Skeletal muscle tissue (tissue), 4 donors: Measurements from ENCODE around the gene MTCH2. TPM values are rescaled to one million over a fixed set of nuclear protein-coding genes. Genes with fewer than 3 reads are reported as not detected.

Source experiments
- H3K27ac ChIP-seq: one replicate; pipeline ENCODE4 v1.7.0; 2013; ENCODE audit warnings: mild to moderate bottlenecking, low read depth, low read length, inconsistent platforms
- H3K27me3 ChIP-seq, 3 donors: one replicate each; pipeline ENCODE4 v1.7.0; 2013; ENCODE audit warnings: low read length in 3 of 3; ENCODE audit not compliant: control insufficient read depth in 3 of 3, insufficient read depth in 3 of 3
- H3K36me3 ChIP-seq, 3 donors: one replicate each; pipeline ENCODE4 v1.7.0; 2013; ENCODE audit warnings: low read length in 3 of 3; ENCODE audit not compliant: control insufficient read depth in 3 of 3, insufficient read depth in 3 of 3
- H3K4me1 ChIP-seq, 3 donors: one replicate each; pipeline ENCODE4 v1.7.0; 2013; ENCODE audit warnings: low read length in 3 of 3, mild to moderate bottlenecking in 3 of 3; ENCODE audit not compliant: control insufficient read depth in 3 of 3, insufficient read depth in 3 of 3
- H3K4me3 ChIP-seq, 3 donors: one replicate each; pipeline ENCODE4 v1.7.0; 2013; ENCODE audit warnings: low read length in 3 of 3
- H3K9ac ChIP-seq, 3 donors: one replicate each; pipeline ENCODE4 v1.7.0; 2013; ENCODE audit warnings: low read length in 3 of 3, mild to moderate bottlenecking in 3 of 3, moderate library complexity in 2 of 3, low read depth in 1 of 3
- H3K9me3 ChIP-seq, 3 donors: one replicate each; pipeline ENCODE4 v1.7.0; 2013; ENCODE audit warnings: low read length in 3 of 3; ENCODE audit not compliant: control insufficient read depth in 3 of 3
- total RNA-seq: library from RNA; depleted of rRNA; stranded (reverse); fragments of >200 nt; gene quantifications from one replicate; pipeline ENCODE4 v1.2.3, GENCODE V29; 2014
- donor health status: Osteomylitis.

The MTCH2 gene
- total RNA-seq, 1 donor from 2014 or later, result 41.2 TPM

DNA sequence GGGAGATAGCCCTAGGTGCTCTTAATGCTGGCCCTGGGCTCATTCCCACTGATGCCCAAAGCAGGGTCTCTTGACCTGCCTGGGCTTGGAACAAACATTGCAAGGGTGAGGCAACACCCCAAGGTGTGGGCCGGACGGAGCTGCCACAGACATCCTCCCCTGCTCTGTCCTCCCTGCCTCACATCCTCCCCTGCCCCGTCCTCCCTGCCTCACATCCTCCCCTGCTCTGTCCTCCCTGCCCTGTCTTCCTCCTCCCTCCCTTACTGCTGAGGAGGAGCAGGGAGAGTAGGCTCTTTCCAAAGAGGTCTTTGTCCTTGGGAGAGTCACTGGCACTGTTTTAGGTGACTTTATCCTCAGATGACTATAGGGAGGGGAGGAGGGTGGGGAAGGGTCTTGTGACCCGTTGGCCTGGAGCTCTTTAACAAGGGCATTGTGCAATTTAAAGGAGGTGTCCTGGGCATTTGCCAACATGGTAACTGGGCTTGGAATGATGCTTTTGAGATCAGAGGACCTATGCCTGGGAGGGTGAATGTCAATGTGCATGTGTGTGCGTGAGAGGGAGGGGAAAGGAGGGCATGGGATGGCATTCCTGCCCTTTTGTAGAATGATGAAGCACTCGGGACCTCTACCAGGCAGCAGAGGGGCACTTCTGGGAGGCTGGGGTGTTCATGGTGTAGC lies 55.2 kb downstream of the MTCH2 start:
- Histone ChIP-seq H3K9ac (peak overlapping the region in 2 of 3 donors; percentile 25 to 40), H3K36me3 (peaks cover 28 to 33% (median 30%) of the 10 kb centered on the region in 3 donors), H3K4me3 (peak overlapping the region in 2 of 3 donors; percentile 35 to 48), H3K27me3 (peaks cover 22 to 28% (median 22%) of the 10 kb centered on the region in 3 donors), H3K4me1 (peaks cover 6 to 14% (median 9%) of the 10 kb centered on the region in 3 donors), H3K9me3 (no peaks in the 10 kb centered on the region), H3K27ac (no peak overlapping the region)

DNA sequence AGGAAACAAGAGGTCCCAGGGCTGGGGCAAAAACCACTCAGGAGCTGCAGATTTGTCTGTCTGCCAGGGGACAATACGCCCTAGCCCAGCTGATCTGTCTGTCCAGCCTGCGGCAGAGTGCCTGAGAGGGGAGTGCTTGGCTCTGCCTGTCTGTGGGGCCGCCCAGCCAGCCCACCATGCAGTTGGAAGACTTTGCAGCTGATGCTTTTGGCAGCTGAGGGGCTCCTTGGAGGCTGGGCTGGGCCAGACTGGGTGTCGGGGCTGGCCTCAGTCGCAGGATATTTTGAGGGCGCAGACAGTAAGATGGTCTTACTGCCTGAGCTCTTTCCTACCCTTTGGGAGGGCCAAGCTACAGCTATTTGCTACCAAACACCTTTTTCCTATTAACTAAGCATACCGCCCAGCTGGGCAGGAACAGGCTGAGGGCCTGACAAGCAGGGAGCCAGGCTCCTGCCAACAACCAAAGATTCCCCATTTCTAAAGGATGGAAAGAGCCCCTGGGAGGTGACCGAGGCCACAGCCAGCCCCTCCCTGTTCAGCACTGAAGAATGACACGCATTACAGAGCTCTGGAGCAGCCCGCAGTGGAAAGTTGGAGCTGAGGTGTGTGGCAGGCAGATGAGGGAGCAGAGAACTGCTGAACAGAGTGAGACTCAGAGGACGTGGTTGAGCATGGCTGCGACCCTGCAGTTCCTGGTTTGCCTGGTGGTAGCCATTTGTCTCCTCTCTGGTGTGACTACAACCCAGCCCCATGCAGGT lies 56.1 kb downstream of the MTCH2 start, which contains the start of gene FAM180B:
Gene FAM180B, plus strand, starts transcription at position 581 of the 758 bp plus-strand sequence. Its CDS starts 91 bp downstream, at position 672.
- no peaks in the 10 kb centered on the region for H3K9me3 ChIP-seq
- H3K4me3 ChIP-seq, result peak within 1 kb of the TSS in 2 of 3 donors; percentile 35 to 48
- peak within 1 kb of the TSS in 2 of 3 donors; percentile 25 to 40 for H3K9ac ChIP-seq
- peaks cover 15 to 21% (median 19%) of the 10 kb centered on the region in 3 donors for H3K27me3 ChIP-seq
- peak within 1 kb of the TSS; percentile 12 for H3K27ac ChIP-seq
- H3K4me1 ChIP-seq, result peaks cover 6 to 14% (median 9%) of the 10 kb centered on the region in 3 donors
- peaks cover 36 to 42% (median 38%) of the 10 kb centered on the region in 3 donors for H3K36me3 ChIP-seq

DNA sequence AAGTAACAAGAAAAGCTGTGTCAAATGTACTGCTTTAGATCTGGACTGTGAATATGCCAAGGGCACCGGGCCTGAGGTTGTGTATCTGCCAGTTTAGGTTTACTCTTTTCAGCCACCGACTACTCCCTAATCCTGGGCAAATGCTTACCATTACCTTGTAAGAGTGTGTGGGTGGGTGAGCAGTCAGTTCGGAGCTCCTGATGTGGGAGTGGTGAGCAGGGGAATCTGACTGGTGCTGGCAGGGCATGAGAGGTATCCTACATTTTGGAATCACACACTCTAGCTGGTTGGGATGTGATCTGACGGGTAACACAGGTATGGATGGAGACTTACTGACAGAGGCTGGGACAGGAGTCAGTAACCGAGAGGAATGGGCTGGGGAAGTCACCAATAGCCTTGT lies 58.5 kb downstream of the MTCH2 start:
- peaks cover 47 to 52% (median 49%) of the 10 kb centered on the region in 3 donors for H3K36me3 ChIP-seq
- H3K9me3 ChIP-seq, result no peaks in the 10 kb centered on the region
- no peak overlapping the region for H3K9ac ChIP-seq
- no peak overlapping the region for H3K4me3 ChIP-seq
- no peak overlapping the region for H3K27ac ChIP-seq
- peaks cover 16 to 28% (median 28%) of the 10 kb centered on the region in 3 donors for H3K4me1 ChIP-seq
- H3K27me3 ChIP-seq, result peaks cover 0 to 2% (median under 1%) of the 10 kb centered on the region in 3 donors

DNA sequence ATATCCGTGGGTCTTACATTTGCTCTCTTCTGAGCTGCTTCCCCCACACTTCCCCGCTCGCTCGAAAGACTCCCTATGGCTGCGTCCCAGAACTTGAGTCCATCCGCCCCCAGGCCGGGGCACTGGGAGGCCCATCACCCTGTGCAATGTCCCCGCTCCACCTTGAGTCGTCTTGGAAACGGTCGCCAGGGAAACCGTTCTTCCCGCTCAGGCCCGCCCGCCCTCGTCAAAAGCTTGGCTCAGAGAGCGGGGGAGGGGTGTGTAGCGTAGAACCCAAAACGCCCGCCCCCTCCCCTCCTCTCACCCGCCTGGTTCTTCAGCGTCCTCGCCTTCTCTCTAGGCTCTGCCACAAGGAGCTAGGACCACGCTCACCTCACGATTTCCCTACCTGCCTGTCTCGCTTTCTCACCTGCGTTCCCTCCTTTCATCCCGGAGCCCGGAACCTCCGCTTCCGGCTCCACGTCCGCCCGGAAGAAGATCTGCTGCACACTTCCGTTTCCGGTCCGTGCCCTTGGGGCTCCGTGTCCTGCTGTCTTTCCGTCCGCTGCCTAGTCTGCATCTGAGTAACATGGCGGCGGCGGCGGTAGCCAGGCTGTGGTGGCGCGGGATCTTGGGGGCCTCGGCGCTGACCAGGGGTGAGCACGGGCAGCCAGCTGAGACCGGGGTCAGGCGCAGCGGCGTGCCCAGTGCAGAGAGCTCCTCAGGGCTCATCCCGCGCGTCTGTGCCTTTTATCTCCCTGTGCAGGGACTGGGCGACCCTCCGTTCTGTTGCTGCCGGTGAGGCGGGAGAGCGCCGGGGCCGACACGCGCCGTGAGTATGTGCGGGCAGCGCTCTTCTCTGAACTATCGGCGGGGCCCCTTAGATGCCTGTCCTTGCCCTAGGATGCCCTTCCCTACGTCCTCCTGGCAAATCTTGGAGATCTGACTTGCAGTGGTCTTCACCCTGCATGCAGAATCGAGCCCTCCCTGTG lies 63.5 kb downstream of the MTCH2 start, which contains the start of the genes KBTBD4 and NDUFS3:
Gene KBTBD4, minus strand, starts transcription at position 447 of the 971 bp plus-strand sequence. Its CDS starts 19 bp downstream, at position 428.
Gene NDUFS3, plus strand, starts transcription at position 551 of the 971 bp plus-strand sequence. Its CDS starts 18 bp downstream, at position 569.
- Histone ChIP-seq H3K4me3 (peak within 1 kb of the TSS; percentile 82 to 97 (median 97)), H3K27ac (peak within 1 kb of the TSS; percentile 84), H3K9ac (peak within 1 kb of the TSS; percentile 85 to 99 (median 89)), H3K4me1 (peaks cover 27 to 39% (median 28%) of the 10 kb centered on the region in 3 donors), H3K9me3 (no peaks in the 10 kb centered on the region), H3K36me3 (peaks cover 54 to 59% (median 58%) of the 10 kb centered on the region in 3 donors), H3K27me3 (no peaks in the 10 kb centered on the region)

DNA sequence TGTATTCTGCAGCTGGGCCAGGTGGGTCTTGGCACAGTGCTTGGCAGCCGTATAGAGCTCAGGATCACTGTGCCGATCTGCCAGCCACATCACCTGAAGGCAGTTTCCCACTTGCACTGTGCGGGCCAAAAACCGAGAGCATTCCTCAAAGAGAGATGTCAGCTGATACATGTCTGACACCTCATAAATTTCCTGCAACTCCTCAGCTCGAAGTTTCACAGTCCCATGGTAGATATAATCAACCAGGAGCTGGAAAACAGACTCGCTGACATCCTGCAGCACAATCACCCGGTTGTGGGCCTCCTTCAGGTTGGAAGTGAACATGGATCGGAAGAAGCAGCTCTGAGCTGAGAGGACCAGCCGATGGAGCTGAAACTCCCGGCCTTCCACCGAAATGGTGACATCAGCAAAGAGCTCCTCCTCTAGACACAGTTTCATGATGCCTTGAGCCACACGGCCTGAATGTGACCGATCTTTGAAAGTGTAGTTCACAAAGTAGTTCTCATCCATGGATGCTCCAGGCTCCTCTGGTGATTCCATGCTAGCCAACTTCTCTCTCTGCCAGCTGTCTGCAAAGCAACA lies 64.8 kb downstream of the MTCH2 start:
- H3K27me3 ChIP-seq, result no peaks in the 10 kb centered on the region
- H3K4me1 ChIP-seq, result peaks cover 36 to 50% (median 39%) of the 10 kb centered on the region in 3 donors
- no peak overlapping the region for H3K27ac ChIP-seq
- no peaks in the 10 kb centered on the region for H3K9me3 ChIP-seq
- H3K36me3 ChIP-seq, result peaks cover 54 to 59% (median 56%) of the 10 kb centered on the region in 3 donors
- H3K9ac ChIP-seq, result peak overlapping the region in 2 of 3 donors; percentile 89 to 99
- H3K4me3 ChIP-seq, result peak overlapping the region; percentile 82 to 97 (median 97)

DNA sequence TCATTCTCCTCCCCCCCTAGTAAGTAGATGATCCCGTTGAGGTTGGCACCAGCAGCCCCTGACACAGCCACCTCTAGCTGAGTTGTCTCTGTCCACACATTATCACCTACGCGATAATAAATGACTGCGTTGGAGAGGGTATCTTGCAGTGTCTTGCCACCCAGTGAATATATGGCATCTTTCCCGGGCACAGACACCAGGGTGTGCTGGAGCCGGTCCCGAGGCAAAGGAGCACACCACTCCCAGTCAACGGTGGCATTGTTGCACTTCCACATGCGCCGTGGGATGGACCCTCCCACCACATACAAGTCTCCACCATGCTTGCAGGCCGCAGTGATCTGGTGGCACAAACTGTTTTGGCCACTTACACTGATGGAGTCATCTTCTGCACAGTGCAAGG lies 69.0 kb downstream of the MTCH2 start:
- Histone ChIP-seq H3K4me3 (no peak overlapping the region), H3K27me3 (no peaks in the 10 kb centered on the region), H3K4me1 (peaks cover 25 to 35% (median 32%) of the 10 kb centered on the region in 3 donors), H3K36me3 (peaks cover 42 to 57% (median 44%) of the 10 kb centered on the region in 3 donors), H3K9ac (peak overlapping the region in 1 of 3 donors; percentile 40), H3K9me3 (no peaks in the 10 kb centered on the region), H3K27ac (no peak overlapping the region)

DNA sequence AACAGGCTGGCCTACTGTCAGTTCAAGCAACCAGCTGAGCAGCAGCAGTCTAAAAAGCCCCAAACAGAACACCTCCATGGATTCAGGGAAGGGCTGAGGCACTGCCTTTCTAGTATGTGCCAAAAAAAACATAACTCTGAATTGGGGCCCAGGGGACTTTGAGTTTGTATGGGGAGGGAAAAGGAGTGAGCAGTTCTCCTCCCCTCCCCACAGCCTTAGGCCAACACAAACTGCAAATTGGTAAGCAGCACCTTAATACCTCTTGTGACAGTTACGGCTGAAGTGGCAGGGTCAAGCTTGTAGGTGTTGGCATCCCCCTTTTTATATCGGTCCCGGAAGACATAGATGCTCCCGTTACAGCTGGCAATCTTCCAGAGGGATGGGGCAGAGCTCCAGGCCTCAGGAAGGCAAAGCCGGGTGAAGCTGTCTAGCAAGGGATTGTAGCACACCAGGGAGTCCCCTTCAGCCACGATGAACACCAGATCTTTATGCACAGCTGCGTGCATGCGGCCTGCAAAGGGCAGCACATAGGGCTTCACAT lies 69.6 kb downstream of the MTCH2 start:
- Histone ChIP-seq H3K9ac (peak overlapping the region in 1 of 3 donors; percentile 14), H3K27me3 (no peaks in the 10 kb centered on the region), H3K4me1 (peaks cover 19 to 30% (median 26%) of the 10 kb centered on the region in 3 donors), H3K36me3 (peaks cover 42 to 57% (median 44%) of the 10 kb centered on the region in 3 donors), H3K4me3 (no peak overlapping the region), H3K27ac (no peak overlapping the region), H3K9me3 (no peaks in the 10 kb centered on the region)

DNA sequence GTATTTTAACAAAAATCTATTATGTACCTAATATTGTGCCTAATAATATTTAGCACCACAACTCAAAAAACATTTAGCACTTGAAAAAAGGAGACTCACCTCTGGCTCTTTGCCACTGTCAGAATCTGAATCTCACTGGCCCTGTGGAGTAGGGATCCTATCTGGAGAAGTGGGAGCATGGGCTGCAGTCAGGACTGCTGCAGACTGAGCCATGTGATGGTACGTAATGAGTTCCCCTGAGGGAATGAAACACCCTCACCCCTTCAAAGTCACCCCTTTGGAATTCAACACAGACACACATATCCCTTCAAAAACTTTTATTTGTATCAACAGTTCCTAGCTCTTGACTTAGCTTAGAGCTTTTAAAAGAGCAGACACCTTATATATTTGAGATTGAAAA lies 70.5 kb downstream of the MTCH2 start:
- Histone ChIP-seq H3K9ac (peak overlapping the region in 1 of 3 donors; percentile 24), H3K27me3 (no peaks in the 10 kb centered on the region), H3K36me3 (peaks cover 34 to 49% (median 35%) of the 10 kb centered on the region in 3 donors), H3K9me3 (no peaks in the 10 kb centered on the region), H3K27ac (no peak overlapping the region), H3K4me1 (peaks cover 11 to 21% (median 17%) of the 10 kb centered on the region in 3 donors), H3K4me3 (no peak overlapping the region)
